Measurements from ENCODE around the gene SLC2A6. TPM values are rescaled to one million over a fixed set of nuclear protein-coding genes. Genes with fewer than 3 reads are reported as not detected.

The SLC2A6 gene
- total RNA-seq, 1 experiment from 2014 or later: 10.7 TPM

GRCh38 chr9:133424187-133424586 lies 54.7 kb downstream of the SLC2A6 start (continued):
- TF ChIP-seq REST (IDR thresholded peaks at IDR 0.05; ENCODE audit: low read depth): no peak
- no peak for TF ChIP-seq EGR1 (IDR thresholded peaks at IDR 0.05; ENCODE audit: low read depth)

GRCh38 chr9:133423216-133423615 lies 55.7 kb downstream of the SLC2A6 start:
- no peaks in the 10 kb centered on the region for H3K9me2 ChIP-seq (ENCODE audit: insufficient read depth)
- intact Hi-C loops (cut with micrococcal nuclease): no loop called here
- no peak overlapping the region for H3K9ac ChIP-seq (ENCODE audit: low read length)
- no peak for TF ChIP-seq EZH2phosphoT487 (IDR thresholded peaks at IDR 0.05; ENCODE audit: borderline replicate concordance)
- TF ChIP-seq JUND (IDR thresholded peaks at IDR 0.05): no peak
- TF ChIP-seq ZNF274 (IDR thresholded peaks at IDR 0.05; ENCODE audit: low read depth, low read length): no peak
- no peak for TF ChIP-seq EGR1 (IDR thresholded peaks at IDR 0.05; ENCODE audit: low read depth)
- no peak for TF ChIP-seq ZFX (IDR thresholded peaks at IDR 0.05)
- TF ChIP-seq ATF3 (IDR thresholded peaks at IDR 0.05): no peak
- H3K79me2 ChIP-seq (ENCODE audit: insufficient read depth, low read length): no peaks in the 10 kb centered on the region
- peaks cover 4 to 21% of the 10 kb centered on the region in 2 experiments; a peak in 3 of 4 replicates for H3K4me1 ChIP-seq (ENCODE audit: control insufficient read depth in 1 of 2, insufficient read depth in 2 of 2, low read length in 2 of 2)
- BruUV-seq (replicated peaks): no TSS peak
- H3K9me3 ChIP-seq (ENCODE audit: control insufficient read depth in 1 of 2, insufficient read depth in 1 of 2, low read depth in 1 of 2, low read length in 2 of 2): no peaks in the 10 kb centered on the region
- ChIA-PET RAD21 (ENCODE audit: low non-redundant PET in 1 of 2, low total read pairs in 2 of 2, uncharacterized antibody in 2 of 2, unreplicated experiment in 2 of 2) (no interaction called here), CTCF (no interaction called here), POLR2A (no interaction called here)
- H2AFZ ChIP-seq (ENCODE audit: low read depth, low read length, poor library complexity, severe bottlenecking): no peak overlapping the region
- H4K20me1 ChIP-seq (ENCODE audit: insufficient read depth): no peaks in the 10 kb centered on the region
- no peak for ATAC-seq
- no peaks in the 10 kb centered on the region for H3K36me3 ChIP-seq (ENCODE audit: control insufficient read depth in 1 of 2, insufficient read depth in 2 of 2, low read length in 2 of 2)
- no peaks in the 10 kb centered on the region for H3K27me3 ChIP-seq (ENCODE audit: insufficient read depth, low read length)
- H3K4me2 ChIP-seq (ENCODE audit: low read length): no peak overlapping the region
- no peak for DNase-seq (ENCODE audit: low read depth, low spot score)
- H3K4me3 ChIP-seq (replicated peaks in 1 of 2; ENCODE audit: low read depth in 1 of 2, low read length in 2 of 2): no peak overlapping the region
- no peak overlapping the region for H3K27ac ChIP-seq (ENCODE audit: low read depth, low read length)

All from HCT116 (cell line).